Parathyroid adenoma (tissue), 2 donors: Measurements from ENCODE around the gene DHRS1.

Source experiments
- H2AFZ ChIP-seq: fragments of 300-600 bp; sonication (generic); one replicate; pipeline ENCODE4 v1.7.0; 2017; ENCODE audit warnings: antibody characterized with exemption, mild to moderate bottlenecking
- H3K27ac ChIP-seq: fragments of 300-600 bp; sonication (generic); one replicate; pipeline ENCODE4 v1.7.0; 2017
- H3K27me3 ChIP-seq: fragments of 300-600 bp; sonication (generic); one replicate; pipeline ENCODE4 v1.7.0; 2017; ENCODE audit warnings: low read length; ENCODE audit not compliant: control insufficient read depth, insufficient read depth
- H3K36me3 ChIP-seq: fragments of 300-600 bp; sonication (generic); one replicate; pipeline ENCODE4 v1.7.0; 2017; ENCODE audit warnings: low read length; ENCODE audit not compliant: control insufficient read depth, insufficient read depth
- H3K4me1 ChIP-seq: fragments of 300-600 bp; sonication (generic); one replicate; pipeline ENCODE4 v1.7.0; 2017; ENCODE audit warnings: control low read depth
- H3K4me2 ChIP-seq: fragments of 300-600 bp; sonication (generic); one replicate; pipeline ENCODE4 v1.7.0; 2017; ENCODE audit warnings: low read length
- H3K4me3 ChIP-seq: fragments of 300-600 bp; sonication (generic); one replicate; pipeline ENCODE4 v1.7.0; 2017; ENCODE audit warnings: low read depth, low read length
- H3K79me2 ChIP-seq: fragments of 300-600 bp; sonication (generic); one replicate; pipeline ENCODE4 v1.7.0; 2017; ENCODE audit warnings: control low read depth
- H3K9ac ChIP-seq: fragments of 300-600 bp; sonication (generic); one replicate; pipeline ENCODE4 v1.7.0; 2017; ENCODE audit warnings: mild to moderate bottlenecking
- H3K9me3 ChIP-seq: fragments of 300-600 bp; sonication (generic); one replicate; pipeline ENCODE4 v1.7.0; 2017; ENCODE audit warnings: low read length; ENCODE audit not compliant: control insufficient read depth
- CTCF ChIP-seq: fragments of 300-600 bp; sonication (generic); IDR thresholded peaks from one replicate; pipeline ENCODE4 v1.7.0; 2017; ENCODE audit warnings: antibody characterized with exemption, mild to moderate bottlenecking
- donor health status: primary hyperparathyroidism.

Gene DHRS1

GRCh38 chr14:24256960-24257359 lies 42.6 kb downstream of the DHRS1 start:
- no peaks in the 10 kb centered on the region for H3K79me2 ChIP-seq
- H3K9ac ChIP-seq = no peak overlapping the region
- H3K4me1 ChIP-seq = no peaks in the 10 kb centered on the region
- no peaks in the 10 kb centered on the region for H3K27me3 ChIP-seq
- H3K36me3 ChIP-seq = no peaks in the 10 kb centered on the region
- no peak overlapping the region for H3K4me2 ChIP-seq
- no peak overlapping the region for H2AFZ ChIP-seq
- H3K27ac ChIP-seq = no peak overlapping the region
- H3K4me3 ChIP-seq = no peak overlapping the region
- TF ChIP-seq CTCF = no peak
- no peaks in the 10 kb centered on the region for H3K9me3 ChIP-seq

- Histone ChIP-seq H3K4me3 (no peak overlapping the region), H2AFZ (no peak overlapping the region), H3K4me2 (no peak overlapping the region), H3K36me3 (no peaks in the 10 kb centered on the region), H3K27me3 (no peaks in the 10 kb centered on the region), H3K27ac (no peak overlapping the region), H3K9ac (no peak overlapping the region), H3K79me2 (no peaks in the 10 kb centered on the region), H3K4me1 (no peaks in the 10 kb centered on the region), H3K9me3 (no peaks in the 10 kb centered on the region)
- TF ChIP-seq CTCF = no peak
These were observed 43.5 kb downstream of the DHRS1 start for GRCh38 chr14:24255931-24256711.

- no peak overlapping the region for H3K27ac ChIP-seq
- H3K9me3 ChIP-seq = no peaks in the 10 kb centered on the region
- H3K36me3 ChIP-seq = no peaks in the 10 kb centered on the region
- TF ChIP-seq CTCF = no peak
- no peaks in the 10 kb centered on the region for H3K79me2 ChIP-seq
- no peak overlapping the region for H2AFZ ChIP-seq
- no peaks in the 10 kb centered on the region for H3K4me1 ChIP-seq
- no peak overlapping the region for H3K4me2 ChIP-seq
- H3K27me3 ChIP-seq = no peaks in the 10 kb centered on the region
- H3K4me3 ChIP-seq = no peak overlapping the region
- no peak overlapping the region for H3K9ac ChIP-seq
These were observed 44.1 kb downstream of the DHRS1 start for GRCh38 chr14:24255438-24255837.

GRCh38 chr14:24254630-24255392 lies 44.8 kb downstream of the DHRS1 start:
- Histone ChIP-seq H3K9ac (no peak overlapping the region), H3K36me3 (no peaks in the 10 kb centered on the region), H3K4me1 (no peaks in the 10 kb centered on the region), H3K27ac (no peak overlapping the region), H3K4me3 (no peak overlapping the region), H3K9me3 (no peaks in the 10 kb centered on the region), H2AFZ (no peak overlapping the region), H3K27me3 (no peaks in the 10 kb centered on the region), H3K79me2 (no peaks in the 10 kb centered on the region), H3K4me2 (no peak overlapping the region)
- no peak for TF ChIP-seq CTCF
